HG02943 (cell line): Measurements from ENCODE around the gene RNF44.
A peak's percentile ranks its signal among the peaks of the same experiment; 100 is the strongest.
"Not testable (repeated sequence)": the region's sequence is repeated elsewhere in the genome, so short reads cannot be mapped to it uniquely, and the experiment has no call there.

Experiments
- ATAC-seq: cut with Tn5 transposase; IDR thresholded peaks from one replicate; pipeline ENCODE4 v1.9.1; 2021; ENCODE audit warnings: mild to moderate bottlenecking, low read depth, moderate library complexity; ENCODE audit not compliant: unreplicated experiment

RNF44 gene

DNA sequence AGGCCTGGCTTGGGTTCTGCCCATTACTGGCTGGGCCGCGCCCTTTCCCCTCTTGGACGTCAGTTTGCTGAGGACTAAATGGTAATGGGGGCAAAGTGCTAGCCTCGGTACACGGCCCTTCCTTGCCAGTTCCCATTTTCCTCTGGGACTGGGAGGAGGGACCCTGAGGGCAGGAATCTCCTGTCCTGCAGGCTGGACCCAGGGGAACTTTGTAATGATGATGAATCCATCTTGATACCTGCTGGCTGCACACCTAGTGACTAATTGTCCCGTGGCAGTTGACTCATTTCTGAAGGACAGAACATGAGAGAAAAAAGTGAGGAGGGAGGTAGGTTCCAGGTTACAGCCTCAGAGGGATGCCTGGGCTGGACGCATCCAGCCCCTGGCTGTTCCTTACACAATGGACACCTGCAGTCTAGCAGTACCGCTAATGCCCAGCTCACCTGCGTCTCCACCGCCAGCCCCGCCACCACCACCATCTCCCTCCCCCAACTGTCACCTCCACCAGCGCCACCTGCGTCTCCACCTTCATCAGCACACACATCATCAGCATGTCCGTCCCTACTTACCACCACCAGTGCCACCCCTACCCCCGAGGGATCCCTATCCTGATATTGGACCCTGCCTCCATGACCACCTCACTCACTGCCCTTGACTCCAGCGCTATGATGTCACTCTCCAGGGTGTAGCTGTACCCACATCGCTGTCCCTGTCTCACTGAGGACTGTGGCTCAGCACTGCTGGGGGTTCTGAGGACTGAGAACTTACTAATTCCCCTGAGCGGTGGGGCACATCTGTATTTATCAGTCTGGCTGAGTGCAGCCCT lies 16.3 kb upstream of the RNF44 start:
- ATAC-seq: no peak

DNA sequence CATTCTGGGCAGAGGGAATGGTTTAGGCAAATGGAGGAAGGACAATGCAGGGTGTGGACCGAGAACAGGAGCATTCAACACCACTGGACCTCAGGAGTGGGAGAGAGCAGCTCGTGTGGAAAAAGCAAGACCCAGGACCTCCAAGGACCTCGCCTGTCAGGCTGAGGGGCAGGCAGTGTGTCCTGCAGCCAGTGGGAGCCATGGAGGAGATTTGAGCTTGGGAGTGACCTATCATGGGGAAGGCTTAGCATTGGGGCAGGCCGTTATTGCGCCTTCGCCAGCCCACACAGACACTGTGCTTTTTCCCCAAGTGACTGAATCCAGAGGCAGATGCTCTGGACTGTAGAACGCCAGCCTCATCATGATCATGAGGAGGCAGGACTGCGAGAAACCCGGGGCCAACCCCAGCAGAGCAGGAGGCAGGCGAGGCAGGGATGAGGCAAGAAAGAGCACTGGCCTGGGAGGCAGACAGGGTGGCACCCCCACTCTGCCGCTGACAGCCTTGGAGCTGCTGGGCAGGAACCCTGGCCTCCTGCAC lies 15.2 kb upstream of the RNF44 start:
- no peak for ATAC-seq

DNA sequence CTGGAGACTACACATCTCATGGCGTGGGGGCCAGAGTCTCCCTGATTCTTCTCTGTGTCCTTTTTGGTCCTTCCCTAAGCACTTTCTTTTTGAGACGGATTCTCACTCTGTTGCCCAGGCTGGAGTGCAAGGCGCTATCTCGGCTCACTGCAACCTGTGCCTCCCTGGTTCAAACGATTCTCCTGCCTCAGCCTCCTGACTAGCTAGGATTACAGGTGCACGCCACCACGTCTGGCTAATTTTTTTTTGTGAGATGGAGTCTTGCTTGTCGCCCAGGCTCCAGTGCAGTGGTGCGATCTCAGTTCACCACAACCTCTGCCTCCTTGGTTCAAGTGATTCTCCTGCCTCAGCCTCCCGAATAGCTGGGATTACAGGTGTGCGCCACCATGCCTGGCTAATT lies 13.7 kb upstream of the RNF44 start:
- ATAC-seq: not testable (repeated sequence)

GRCh38 chr5:176550275-176550831 lies 13.2 kb upstream of the RNF44 start:
- no peak for ATAC-seq

GRCh38 chr5:176549871-176550270 lies 12.7 kb upstream of the RNF44 start:
- ATAC-seq: no peak

GRCh38 chr5:176548967-176549444 lies 11.8 kb upstream of the RNF44 start, which contains the start of gene CDHR2:
Gene CDHR2 (plus strand): TSS chr5:176549342. CDS start chr5:176565353, 16,011 bp downstream.
- ATAC-seq: no peak

DNA sequence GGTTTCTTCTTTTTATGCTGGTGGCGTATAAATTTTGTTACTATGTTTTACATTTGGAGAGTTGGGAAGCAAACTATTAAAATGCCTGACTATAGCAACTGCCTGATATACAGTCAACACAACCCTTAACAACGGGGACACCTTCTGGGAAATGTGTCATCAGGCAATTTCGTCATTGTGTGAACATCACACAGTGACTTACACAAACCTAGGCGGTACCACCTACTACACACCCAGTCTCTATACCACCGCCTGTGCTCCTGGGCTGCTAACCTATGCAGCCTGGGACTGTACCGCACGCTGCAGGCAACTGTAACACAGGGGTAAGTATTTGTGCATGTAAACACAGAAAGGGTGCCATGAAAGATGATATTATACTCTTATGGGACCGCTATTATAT lies 10.6 kb upstream of the RNF44 start:
- no peak for ATAC-seq

DNA sequence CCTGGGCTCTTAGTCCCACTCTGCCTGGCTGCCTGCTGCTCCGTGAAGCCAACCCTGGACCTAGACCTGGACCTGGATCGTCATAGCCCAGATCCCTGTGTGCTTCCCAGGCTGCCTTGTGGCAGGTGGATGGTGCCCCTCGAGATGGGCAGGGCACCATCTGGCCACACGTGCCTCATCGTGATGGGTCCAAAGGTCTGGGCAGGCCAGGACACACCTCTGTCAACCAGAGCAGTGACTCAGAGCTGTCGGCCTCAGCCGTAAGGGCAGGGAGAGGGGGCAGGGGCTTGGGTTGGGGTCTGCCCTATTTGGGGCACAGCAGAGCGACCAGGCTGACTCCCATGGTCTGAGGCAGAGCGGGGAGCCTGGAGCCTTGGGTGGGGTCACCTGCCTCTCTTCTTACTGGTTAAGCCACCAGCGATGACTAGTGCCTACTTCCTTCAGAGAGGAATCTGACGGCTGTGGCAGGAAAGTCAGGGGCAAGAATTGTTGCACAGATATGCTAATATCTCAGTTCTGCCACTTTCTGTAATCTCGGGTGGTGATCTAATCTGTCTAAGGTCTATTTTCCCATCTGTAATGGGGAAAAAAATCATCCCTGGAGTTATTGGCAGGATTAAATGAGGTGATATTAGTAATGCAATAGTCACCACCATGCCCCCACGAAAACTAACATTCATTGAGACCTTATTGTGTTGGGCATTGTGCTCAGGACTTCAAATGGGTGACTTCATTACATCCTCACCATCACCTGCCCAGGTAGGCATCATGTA lies 8.7 kb upstream of the RNF44 start:
- no peak for ATAC-seq

DNA sequence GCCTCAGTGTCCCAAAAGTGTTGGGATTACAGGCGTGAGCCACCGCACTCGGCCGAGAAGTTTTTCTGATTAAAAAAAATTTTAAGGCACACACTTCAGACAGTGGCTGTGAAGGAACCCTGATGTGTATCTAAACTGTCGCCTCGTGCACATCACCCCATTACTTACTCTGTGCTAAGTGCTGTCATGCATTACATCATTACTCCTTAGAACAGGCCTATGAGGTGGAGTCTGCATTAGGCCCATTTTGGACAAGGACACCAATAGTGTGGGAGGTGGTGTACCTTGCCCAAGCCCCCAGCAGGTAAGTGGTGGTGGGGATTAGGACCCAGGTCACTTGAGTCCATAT lies 8.2 kb upstream of the RNF44 start:
- no peak for ATAC-seq

DNA sequence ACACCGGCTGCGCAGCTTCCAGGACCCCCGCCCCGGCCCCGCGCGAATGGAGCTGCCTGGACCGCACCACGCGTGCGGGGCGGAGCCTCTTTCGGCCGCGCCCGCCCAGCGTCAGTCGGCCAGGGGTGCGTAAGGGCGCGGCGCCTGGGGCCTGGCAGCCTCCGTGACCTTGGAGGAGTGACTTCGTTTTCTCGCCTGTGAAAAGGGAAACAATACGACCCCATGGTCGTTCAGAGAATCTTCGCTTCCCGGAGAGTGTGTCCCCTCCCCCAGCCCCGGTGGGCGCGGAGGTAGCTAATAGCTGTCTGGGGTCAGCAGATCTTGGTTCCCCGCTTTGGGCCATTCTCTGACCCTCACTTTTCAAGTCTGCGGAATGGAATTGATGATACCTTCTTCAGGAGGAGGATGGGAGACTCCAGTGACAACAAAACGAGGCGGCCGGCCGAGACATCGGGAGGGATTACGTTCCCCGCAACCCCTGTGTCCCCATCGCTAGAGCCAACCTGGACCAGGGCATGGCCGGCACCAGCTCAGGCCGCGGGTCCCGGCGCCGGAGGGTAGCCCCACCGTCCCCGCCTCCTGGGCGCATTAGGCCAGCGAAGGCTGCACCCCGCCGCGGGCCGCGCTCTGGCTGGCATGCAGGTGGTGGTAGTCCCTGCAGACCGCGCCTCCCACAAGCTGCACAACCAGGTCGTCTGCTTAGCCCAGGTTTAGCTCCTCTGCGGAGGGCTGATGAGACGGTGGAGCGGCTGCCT lies 6.4 kb upstream of the RNF44 start:
- ATAC-seq: peak; percentile 55

DNA sequence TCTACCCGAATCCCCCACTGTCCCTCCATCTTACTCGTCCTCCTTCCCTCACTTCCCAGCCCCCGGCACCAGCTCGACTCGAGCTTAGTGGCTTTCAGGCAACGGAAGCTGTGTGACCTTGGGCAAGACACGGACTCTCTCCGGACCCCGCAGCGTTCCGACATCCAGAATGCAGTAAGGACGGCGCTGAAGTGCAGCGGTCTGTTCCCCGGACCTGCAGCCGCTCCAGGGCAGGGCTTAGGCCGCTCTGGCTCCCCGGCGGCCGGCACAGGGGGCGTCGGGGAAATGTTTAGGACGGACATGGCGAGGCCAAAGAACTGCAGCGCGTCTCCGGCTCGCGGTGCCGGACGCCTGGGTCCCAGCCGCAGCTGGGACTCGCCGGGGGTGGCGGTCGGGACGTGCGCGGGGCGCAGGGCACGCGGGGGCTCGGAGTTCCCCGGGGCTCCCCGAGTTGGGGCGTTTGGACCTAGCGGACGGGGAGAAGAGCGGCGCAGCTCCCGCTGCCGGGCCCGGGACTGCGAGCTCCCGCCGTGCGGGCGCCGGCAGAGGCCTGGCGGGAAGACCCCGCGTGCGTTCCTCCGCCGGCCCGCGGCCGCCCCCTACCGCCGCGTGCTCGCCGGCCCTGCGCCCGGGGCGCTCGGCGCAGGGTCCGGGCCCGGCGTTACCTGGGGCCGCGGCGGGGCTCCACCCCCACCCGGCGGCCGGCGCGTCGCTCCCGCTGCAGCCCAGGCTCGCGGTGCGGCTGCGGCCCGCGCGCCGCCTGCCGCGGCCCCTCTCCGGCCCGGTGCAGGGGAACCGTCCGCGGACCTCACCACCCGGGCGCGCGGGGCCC lies 5.6 kb upstream of the RNF44 start:
- peak; percentile 32 for ATAC-seq

DNA sequence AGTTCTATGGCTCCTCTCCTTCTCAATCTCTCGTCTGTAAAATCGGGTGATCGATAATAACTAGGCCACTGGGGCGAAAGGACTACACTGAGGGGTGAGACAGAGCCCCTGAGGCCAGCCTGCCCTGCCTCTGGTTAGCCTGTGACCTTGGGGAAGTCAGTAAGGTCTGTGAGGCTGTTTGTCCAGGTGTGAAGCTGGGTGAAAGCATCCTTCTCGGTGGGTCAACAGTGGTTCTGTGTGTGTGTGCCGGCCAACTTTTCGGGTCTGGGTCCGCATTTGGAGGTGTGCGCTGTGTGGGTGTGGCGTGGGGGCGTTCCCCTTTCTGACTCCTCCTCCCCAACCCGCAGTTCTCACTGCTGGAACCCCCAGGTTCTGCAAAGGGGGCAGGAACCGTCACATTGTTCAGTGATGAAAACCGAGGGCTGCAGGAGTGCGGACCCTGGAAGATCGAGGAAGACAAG lies 5.0 kb upstream of the RNF44 start:
- no peak for ATAC-seq

DNA sequence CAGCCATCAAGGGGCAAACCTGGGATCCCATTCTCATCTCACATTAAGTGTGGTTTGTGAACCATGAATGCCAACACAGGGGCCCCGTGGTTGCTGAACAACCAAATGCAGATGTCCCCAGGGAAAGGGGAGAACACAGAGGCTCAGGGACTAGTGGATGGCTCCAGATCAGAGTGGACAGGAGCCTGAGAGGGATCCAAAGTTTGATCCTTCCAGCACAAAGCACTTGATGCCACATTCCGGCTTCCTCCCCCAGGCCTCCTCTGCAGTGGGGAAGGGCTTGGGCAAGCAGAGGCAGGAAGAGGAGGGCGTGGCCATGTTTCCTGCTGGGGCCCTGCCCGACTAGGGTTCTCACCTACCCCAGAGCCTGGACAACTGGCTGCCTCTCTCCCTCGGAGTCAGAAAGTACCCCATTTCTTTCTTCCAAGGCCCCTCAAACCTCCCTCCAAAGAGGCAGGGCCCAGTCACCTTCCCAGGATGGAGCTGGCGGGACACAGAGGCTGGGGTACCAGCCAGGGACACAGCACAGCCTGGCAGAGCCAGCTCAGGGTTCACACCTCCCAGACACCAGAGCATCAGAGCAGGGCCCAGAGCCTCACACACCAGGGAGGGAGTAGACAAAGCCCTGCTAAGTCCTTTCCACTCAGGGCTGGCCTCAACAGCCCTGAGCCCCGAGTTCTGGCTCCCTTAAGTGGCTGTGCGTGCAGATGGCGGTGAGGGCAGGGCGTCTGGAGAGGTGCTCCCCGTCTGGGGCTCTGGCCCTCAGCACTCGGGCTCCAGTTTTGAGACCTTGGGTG lies 4.3 kb upstream of the RNF44 start:
- no peak for ATAC-seq

DNA sequence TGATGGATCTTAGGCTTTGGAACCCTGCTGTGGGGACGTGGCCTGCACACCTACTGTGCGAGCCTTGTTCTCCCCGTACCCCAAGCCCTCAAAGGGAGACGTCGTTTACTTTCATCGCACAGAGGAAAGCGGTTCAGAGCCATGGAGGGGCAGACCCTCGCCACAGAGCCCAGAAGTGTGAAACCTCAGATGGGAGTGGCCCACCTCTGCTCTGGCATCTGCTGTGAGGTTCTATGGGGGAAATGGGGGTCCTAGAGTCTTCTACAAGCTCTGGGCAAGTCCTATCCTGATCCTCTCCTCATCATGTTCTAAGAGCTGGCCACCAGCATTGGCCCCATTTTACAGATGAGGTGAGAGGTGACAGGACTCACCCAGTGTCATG lies 3.7 kb upstream of the RNF44 start:
- ATAC-seq: no peak

GRCh38 chr5:176540476-176540899 lies 3.3 kb upstream of the RNF44 start:
- no peak for ATAC-seq

DNA sequence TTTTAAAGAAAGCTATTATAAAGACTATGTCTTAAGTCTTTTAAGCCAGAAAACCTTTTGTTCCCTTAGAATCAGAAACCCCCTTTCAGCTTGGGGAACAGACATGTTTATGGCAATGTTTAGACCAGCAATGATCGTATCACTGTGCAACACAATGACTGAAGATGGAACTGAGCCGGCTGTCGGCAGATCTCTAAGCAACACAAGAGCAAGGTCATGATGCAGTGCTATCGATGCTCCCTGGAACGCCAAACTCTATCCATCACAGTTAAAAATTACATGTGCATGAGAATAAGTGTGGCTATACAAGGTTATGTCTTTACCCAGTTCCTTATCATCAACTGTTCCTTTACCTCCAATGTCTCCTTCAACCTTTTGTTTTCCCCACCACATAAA lies 1.8 kb upstream of the RNF44 start:
- ATAC-seq: no peak

- no peak for ATAC-seq
Measured at GRCh38 chr5:176538230-176538988, 1.2 kb upstream of the RNF44 start.
